HG03025 (cell line): Measurements from ENCODE around the gene SCN8A.

Experiments used
- ATAC-seq: cut with Tn5 transposase; IDR thresholded peaks from one replicate; pipeline ENCODE4 v1.9.1; 2021; ENCODE audit warnings: mild to moderate bottlenecking, moderate library complexity; ENCODE audit not compliant: unreplicated experiment, low FRiP score

SCN8A gene

GRCh38 chr12:51700887-51701286, 109.9 kb downstream of the SCN8A start:
- no peak for ATAC-seq

- no peak for ATAC-seq
Measured at GRCh38 chr12:51702587-51702986, 111.6 kb downstream of the SCN8A start.

- ATAC-seq: no peak
Measured at GRCh38 chr12:51705450-51705849, 114.4 kb downstream of the SCN8A start.

DNA sequence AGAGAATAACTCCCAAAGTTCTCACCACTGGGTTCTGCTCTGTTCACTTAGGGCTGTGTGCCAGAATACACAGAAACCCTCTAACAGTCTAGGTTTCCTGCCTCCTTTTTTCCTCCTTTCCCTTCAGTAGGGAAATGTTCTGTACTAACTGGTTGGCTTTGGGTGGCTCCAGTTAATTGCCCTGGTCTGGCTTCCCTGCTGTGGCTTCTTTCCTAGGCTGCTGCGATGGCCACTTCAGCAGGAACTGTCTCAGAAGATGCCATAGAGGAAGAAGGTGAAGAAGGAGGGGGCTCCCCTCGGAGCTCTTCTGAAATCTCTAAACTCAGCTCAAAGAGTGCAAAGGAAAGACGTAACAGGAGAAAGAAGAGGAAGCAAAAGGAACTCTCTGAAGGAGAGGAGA, 115.2 kb downstream of the SCN8A start:
- ATAC-seq: no peak

DNA sequence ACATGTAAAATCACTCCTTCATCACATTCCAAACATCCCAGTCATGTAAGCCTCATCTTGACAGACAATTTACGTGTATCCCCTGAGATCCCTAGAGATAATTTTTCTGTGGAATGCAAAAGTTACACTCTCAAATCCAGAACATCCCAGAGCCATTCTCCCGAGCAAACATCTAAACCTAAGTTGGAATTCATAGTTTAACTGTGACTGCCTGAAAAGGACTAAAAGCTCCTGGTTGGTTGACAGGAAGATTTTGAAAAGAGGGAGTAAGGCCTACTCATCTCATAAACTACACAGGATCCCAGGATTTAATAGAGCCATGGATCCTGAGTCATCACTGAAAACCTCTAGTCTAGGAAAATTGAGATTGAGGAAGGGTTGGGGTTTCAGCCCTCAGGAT, 123.6 kb downstream of the SCN8A start:
- no peak for ATAC-seq

- no peak for ATAC-seq
Measured at GRCh38 chr12:51717326-51717925, 126.4 kb downstream of the SCN8A start.

GRCh38 chr12:51721282-51721940, 130.4 kb downstream of the SCN8A start:
- no peak for ATAC-seq

DNA sequence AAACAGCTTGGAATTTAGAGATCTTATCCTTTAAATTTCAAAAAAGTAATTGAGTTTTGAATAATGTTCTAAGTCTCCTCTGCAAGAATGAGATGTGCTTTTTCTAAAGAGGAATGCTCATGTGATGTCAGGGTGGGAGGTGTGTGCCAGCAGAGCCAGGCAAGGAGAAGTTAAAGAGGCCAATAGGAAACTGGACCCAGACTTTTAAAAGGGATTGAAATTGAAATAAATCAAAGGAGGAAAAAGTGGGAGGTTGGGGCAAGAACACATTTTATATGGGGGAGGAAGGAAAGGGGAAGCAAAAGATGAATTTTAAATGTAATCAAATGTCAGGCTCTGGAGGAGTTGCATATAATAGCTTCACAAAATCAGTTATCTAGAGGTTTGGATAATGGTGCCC, 131.4 kb downstream of the SCN8A start:
- ATAC-seq: no peak

- ATAC-seq: no peak
Measured at GRCh38 chr12:51726161-51726560, 135.1 kb downstream of the SCN8A start.

DNA sequence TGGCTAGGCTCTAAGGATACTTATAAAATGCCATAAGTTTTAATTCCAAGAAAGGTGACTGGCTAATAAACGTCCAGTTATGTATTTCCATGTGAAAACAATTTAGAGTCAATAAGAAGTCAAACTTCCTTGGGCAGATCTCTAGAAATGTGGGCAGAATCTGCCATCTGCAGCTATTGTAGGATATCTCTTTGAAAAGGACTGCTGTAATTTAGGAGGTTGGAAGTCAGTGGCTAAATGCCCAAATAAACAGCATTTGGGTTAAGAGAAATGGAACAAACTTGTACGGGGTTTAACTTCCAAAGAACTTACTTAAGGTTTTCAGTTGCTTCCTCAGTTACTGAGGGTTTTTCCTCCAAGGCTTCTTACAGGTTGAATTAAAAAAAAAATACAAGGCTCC, 135.9 kb downstream of the SCN8A start:
- no peak for ATAC-seq

DNA sequence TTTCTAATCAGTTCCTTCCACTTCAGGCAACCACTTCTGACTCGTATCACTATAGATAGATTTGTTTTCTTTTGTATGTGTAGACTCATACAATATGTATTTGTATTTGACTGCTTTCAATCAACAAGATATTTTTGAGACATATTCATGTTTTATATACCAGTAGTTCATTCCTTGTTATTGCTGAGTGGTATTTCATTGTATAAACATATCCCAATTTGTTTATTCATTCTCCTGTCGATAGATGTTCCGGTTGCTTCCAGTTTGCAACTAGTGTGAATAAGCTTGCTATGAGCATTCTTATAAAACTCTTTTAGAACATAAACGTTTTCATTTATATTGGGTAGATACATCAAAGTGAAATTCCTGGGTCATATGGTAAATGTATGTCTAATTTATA, 138.3 kb downstream of the SCN8A start:
- no peak for ATAC-seq

- ATAC-seq: no peak
Measured at GRCh38 chr12:51730745-51731144, 139.7 kb downstream of the SCN8A start.

GRCh38 chr12:51740536-51740935, 149.5 kb downstream of the SCN8A start:
- ATAC-seq: no peak

DNA sequence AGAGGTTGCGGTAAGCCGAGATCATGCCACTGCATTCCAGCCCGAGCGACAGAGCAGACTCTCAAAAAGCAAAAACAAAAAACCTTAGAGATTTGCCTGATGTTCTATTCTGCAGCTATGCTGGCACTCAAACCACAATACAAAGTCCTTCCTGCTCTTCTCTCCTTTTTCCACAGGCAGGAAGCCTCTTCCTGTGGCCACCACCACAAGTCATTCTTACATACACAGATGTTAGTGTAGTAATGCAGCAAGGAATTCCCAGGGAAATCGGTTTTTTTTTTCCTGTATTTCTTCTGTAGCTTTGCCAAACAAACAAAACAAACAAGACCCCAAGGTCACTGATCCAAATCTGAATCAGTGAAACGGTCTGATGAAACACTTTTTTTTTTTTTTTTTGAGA, 153.2 kb downstream of the SCN8A start:
- ATAC-seq: no peak

DNA sequence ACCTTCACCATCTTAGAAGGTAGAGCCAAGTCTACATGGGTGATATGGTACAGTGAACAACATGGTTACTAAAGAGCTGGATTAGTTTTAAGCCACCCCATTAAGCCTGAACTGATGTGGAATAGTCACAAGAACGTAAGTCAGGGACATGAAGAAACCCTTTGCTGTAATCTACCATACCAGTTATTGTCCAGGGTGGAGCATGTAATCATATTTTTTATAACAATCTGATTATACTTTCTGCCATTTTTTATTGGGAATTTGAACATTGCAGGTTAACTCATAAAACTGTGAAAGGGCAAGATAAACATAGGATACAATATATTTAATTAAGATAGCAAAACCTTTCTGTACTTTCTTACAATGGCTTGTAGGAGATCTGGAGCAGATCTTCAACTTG, 153.9 kb downstream of the SCN8A start:
- ATAC-seq: no peak

DNA sequence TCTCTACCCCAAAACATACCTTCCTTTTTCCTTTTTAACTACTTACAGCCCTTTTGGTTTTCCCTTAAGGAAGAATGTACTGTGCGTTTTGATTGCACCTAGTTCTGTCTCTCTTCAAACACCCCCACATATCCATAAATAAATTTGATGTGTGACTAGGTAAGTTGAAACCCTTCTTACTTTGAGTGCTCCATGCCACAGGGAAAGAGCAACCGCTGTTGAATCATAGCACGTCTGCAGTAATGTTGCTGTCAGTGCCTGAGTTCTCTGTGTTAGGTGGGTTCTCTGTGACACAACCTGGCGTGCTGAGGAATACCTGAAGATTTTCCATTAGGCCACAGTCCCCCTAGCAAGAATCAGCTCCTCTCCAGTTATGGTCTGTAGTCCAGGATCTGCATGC, 155.4 kb downstream of the SCN8A start:
- no peak for ATAC-seq

DNA sequence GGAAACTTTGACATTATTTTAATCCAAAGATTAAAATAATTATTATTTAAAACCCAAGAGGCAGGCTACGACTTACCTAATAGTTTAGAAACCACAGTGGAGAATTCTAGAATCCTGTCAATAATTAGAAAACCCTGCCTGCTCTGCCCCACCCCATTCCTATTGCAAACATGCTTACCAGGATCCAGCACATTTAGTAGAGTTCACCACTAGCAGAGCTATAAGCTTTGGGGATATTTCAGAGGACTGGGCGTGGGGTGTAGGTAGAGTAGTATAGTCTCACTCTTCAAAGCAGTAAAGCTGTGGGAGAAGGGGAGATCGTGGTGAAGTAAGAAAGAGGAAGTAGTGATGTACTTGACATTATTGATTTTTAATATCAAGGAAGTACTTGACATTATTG, 157.2 kb downstream of the SCN8A start:
- no peak for ATAC-seq

DNA sequence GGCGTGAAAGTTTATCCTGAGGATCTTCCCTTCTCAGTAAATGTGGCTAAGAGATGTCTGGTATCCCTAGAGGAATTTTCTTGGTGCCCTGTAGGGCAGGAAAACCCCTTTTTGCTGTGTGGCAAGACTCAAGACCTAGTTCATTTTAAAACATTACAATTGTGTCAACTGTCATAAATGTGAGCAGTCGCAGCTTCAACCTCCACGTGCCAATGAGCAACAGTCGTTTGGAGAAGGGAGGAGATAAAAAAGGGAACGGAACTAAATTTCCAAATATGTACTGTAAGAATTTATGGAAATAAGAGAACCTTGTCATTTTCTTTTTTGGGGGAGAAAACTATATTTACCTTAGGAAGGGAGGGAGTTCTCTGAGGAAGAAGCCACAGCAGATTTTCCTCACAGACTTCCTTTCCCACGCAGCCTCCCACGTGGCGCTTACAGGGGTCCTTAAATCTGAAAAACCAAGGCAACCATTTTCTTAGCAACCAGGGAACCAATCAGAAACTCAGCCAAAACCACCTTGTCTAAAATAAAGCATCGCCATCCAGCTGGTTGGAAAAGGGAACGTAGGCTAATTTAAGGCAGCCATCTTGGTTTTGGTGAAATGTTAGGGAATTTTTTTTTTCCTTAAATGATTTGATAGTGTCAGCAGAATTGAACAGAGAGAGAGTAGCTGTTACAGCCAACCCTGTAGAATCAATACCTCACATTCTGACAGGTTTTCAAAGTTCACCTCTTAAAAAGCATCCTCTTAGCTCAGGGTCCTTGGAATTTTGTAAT, 158.4 kb downstream of the SCN8A start:
- ATAC-seq: no peak

- ATAC-seq: no peak
Measured at GRCh38 chr12:51749986-51750317, 158.9 kb downstream of the SCN8A start.

- no peak for ATAC-seq
Measured at GRCh38 chr12:51751661-51752060, 160.6 kb downstream of the SCN8A start.

- no peak for ATAC-seq
Measured at GRCh38 chr12:51752234-51752889, 161.3 kb downstream of the SCN8A start.
